Endodermal cell (in vitro differentiated cells): ENCODE measurements around the gene C4orf46. TPM values are rescaled to one million over a fixed set of nuclear protein-coding genes. Genes with fewer than 3 reads are reported as not detected.
"Not testable (repeated sequence)": the region's sequence is repeated elsewhere in the genome, so short reads cannot be mapped to it uniquely, and the experiment has no call there.

ENCODE experiments used
- DNase-seq: peaks from one replicate; pipeline ENCODE4 v3.0.0-alpha.2; 2017
- H3K27ac ChIP-seq: 2 replicates; pipeline ENCODE4 v1.5.1; 2013; ENCODE audit warnings: mild to moderate bottlenecking, low read depth, low read length, moderate library complexity
- H3K27me3 ChIP-seq: 2 replicates; pipeline ENCODE4 v1.6.1; 2013; ENCODE audit warnings: mild to moderate bottlenecking, low read length, moderate library complexity; ENCODE audit not compliant: insufficient read depth, control insufficient read depth, poor library complexity, severe bottlenecking
- H3K36me3 ChIP-seq: 2 replicates; pipeline ENCODE4 v1.7.0; 2013; ENCODE audit warnings: mild to moderate bottlenecking, low read length, moderate library complexity; ENCODE audit not compliant: control insufficient read depth, insufficient read depth
- H3K4me1 ChIP-seq: one replicate; pipeline ENCODE4 v1.7.0; 2013; ENCODE audit warnings: low read length; ENCODE audit not compliant: control insufficient read depth, insufficient read depth
- H3K4me3 ChIP-seq: 2 replicates; pipeline ENCODE4 v1.5.1; 2013; ENCODE audit warnings: mild to moderate bottlenecking, low read length, moderate library complexity
- H3K9ac ChIP-seq: 2 replicates; pipeline ENCODE4 v1.6.1; 2013; ENCODE audit warnings: mild to moderate bottlenecking, low read length, moderate library complexity; ENCODE audit not compliant: poor library complexity, severe bottlenecking; ENCODE audit errors: extremely low read depth
- H3K9me3 ChIP-seq: 2 replicates; pipeline ENCODE4 v1.6.1; 2013; ENCODE audit warnings: mild to moderate bottlenecking, low read length, moderate library complexity; ENCODE audit not compliant: control insufficient read depth
- H3K27ac Mint-ChIP-seq: 2 replicates; pipeline ENCODE4 v1.8.0; 2020; ENCODE audit warnings: mixed read lengths
- H3K27me3 Mint-ChIP-seq: 2 replicates; pipeline ENCODE4 v1.8.0; 2021; ENCODE audit warnings: mild to moderate bottlenecking, mixed read lengths; ENCODE audit not compliant: insufficient read depth
- H3K36me3 Mint-ChIP-seq: 2 replicates; pipeline ENCODE4 v1.8.0; 2020; ENCODE audit warnings: low read depth, mixed read lengths
- H3K4me1 Mint-ChIP-seq: 2 replicates; pipeline ENCODE4 v1.8.0; 2020; ENCODE audit warnings: mixed read lengths
- H3K4me3 Mint-ChIP-seq: 2 replicates; pipeline ENCODE4 v1.8.0; 2020; ENCODE audit warnings: mild to moderate bottlenecking, moderate library complexity, mixed read lengths
- H3K9me3 Mint-ChIP-seq: 2 replicates; pipeline ENCODE4 v1.8.0; 2020; ENCODE audit warnings: mild to moderate bottlenecking, mixed read lengths
- CTCF ChIP-seq: fragments of 200-600 bp; sonication (generic); conservative IDR thresholded peaks from 2 replicates; pipeline ENCODE4 v1.5.0; 2021; ENCODE audit warnings: antibody characterized with exemption, mild to moderate bottlenecking
- WGBS, 2 experiments: methylation state at CpG; one replicate each; pipeline versions ENCODE4 v1.1.5 to v1.1.7; 2013; ENCODE audit warnings: missing lambda C conversion rate in 2 of 2, mixed read lengths in 1 of 2; ENCODE audit not compliant: insufficient coverage in 1 of 2, insufficient read length in 1 of 2; 5-methylcytosine and 5-hydroxymethylcytosine counted together
- long read RNA-seq, 4 experiments: library from polyadenylated mRNA in 2 of 4; library from RNA in 1 of 4; library from capped mRNA in 1 of 4; stranded (forward) in 3 of 4; unstranded in 1 of 4; transcript quantifications; one replicate each; pipeline ENCODE4 v2.0.0, GENCODE V29; 2020 to 2021; ENCODE audit warnings: inconsistent platforms in 1 of 4
- polyA plus RNA-seq, 2 experiments: library from polyadenylated mRNA; stranded (reverse); fragments of 50-300 nt; gene quantifications; one replicate each; pipeline ENCODE4 v1.2.3, GENCODE V29; 2013
- total RNA-seq, 2 donors: library from RNA; stranded (reverse); fragmentation: NEBNext Ultra II Directional in 1 of 2; extraction: Animal tissue kit (Norgen Biotek cat#: 25700) in 1 of 2; gene quantifications; 2 replicates in 1 of 2; 3 replicates in 1 of 2; pipeline ENCODE4 v1.2.1, GENCODE V29; 2021

Gene C4orf46
- total RNA-seq = 10 to 100 TPM; 18.1 to 22.0 TPM
- 30.1 TPM for polyA plus RNA-seq (2013, experiment 1 of 2)
- polyA plus RNA-seq (2013, experiment 2 of 2) = 29.1 TPM
- long read RNA-seq, experiment 1, transcript C4orf46-201 (2 exons, 3,521 nt) = major isoform, 5 of 11 reads
- long read RNA-seq, experiment 1, partial matches to known transcripts = 0 of 11 reads
- long read RNA-seq, experiment 1, other reads (novel, unspliced or antisense) = 6 of 11 reads
- long read RNA-seq, experiment 2, transcript C4orf46-203 (2 exons, 1,103 nt) = minor isoform, 5 of 130 reads
- long read RNA-seq, experiment 2, transcript C4orf46-201 (2 exons, 3,521 nt) = major isoform, 107 of 130 reads
- long read RNA-seq, experiment 2, partial matches to known transcripts = 0 of 130 reads
- long read RNA-seq, experiment 2, other reads (novel, unspliced or antisense) = 18 of 130 reads
- long read RNA-seq, experiment 3, transcript C4orf46-203 (2 exons, 1,103 nt) = minor isoform, 10 of 184 reads
- long read RNA-seq, experiment 3, transcript C4orf46-201 (2 exons, 3,521 nt) = major isoform, 164 of 184 reads
- long read RNA-seq, experiment 3, partial matches to known transcripts = 0 of 184 reads
- long read RNA-seq, experiment 3, other reads (novel, unspliced or antisense) = 10 of 184 reads
- long read RNA-seq, experiment 4, transcript C4orf46-201 (2 exons, 3,521 nt) = major isoform, 46 of 63 reads
- long read RNA-seq, experiment 4, transcript C4orf46-203 (2 exons, 1,103 nt) = minor isoform, 5 of 63 reads
- long read RNA-seq, experiment 4, partial matches to known transcripts = 0 of 63 reads
- long read RNA-seq, experiment 4, other reads (novel, unspliced or antisense) = 11 of 63 reads

DNA sequence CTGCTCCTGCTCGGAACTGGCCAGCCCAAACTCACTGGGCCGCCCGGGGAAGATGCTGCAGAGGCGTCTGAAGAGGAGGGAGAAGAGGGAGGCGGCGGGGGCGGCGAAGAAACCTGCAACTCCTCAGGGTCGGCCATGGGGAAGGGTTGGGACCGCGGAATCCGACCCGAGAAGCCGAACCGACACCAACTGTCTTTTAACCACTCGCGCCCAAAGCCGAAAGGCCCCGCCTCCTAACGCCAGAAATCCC, at the start of gene C4orf46:
C4orf46 (minus strand) TSS at position 223 of the 250 bp plus-strand sequence; CDS start at position 137, 86 bp downstream.
- DNase-seq = no peak
- Mint-ChIP-seq H3K27ac (peak within 1 kb of the TSS; percentile 96), H3K4me1 (peaks cover 12% of the 10 kb centered on the region), H3K4me3 (peak within 1 kb of the TSS; percentile 82), H3K36me3 (peaks cover 2% of the 10 kb centered on the region), H3K27me3 (no peaks in the 10 kb centered on the region), H3K9me3 (no peaks in the 10 kb centered on the region)
- H3K4me1 ChIP-seq = no peaks in the 10 kb centered on the region
- H3K9ac ChIP-seq = peak within 1 kb of the TSS; percentile 76
- H3K27ac ChIP-seq = peak within 1 kb of the TSS; percentile 95
- 0% methylated on average over 3 to 20 of the region's 20 CpGs for WGBS, 2 experiments
- peak within 1 kb of the TSS; percentile 93 for H3K4me3 ChIP-seq
- no peaks in the 10 kb centered on the region for H3K9me3 ChIP-seq
- peaks cover 18% of the 10 kb centered on the region for H3K36me3 ChIP-seq
- TF ChIP-seq CTCF = no peak
- H3K27me3 ChIP-seq = no peaks in the 10 kb centered on the region

GRCh38 chr4:158715802-158716201, 44.1 kb upstream of the C4orf46 start:
- WGBS, 2 experiments = 89% methylated on average over 2 of the region's 3 CpGs; no CpG with 5 or more reads in 1 of the 2 experiments
- H3K27ac Mint-ChIP-seq = no peak overlapping the region
- H3K9me3 Mint-ChIP-seq = no peaks in the 10 kb centered on the region
- Histone ChIP-seq H3K4me3 (no peak overlapping the region), H3K4me1 (no peaks in the 10 kb centered on the region), H3K27ac (no peak overlapping the region), H3K9ac (no peak overlapping the region), H3K9me3 (no peaks in the 10 kb centered on the region), H3K27me3 (no peaks in the 10 kb centered on the region), H3K36me3 (peaks cover 81% of the 10 kb centered on the region)
- H3K36me3 Mint-ChIP-seq = peaks cover 80% of the 10 kb centered on the region
- no peak overlapping the region for H3K4me3 Mint-ChIP-seq
- no peaks in the 10 kb centered on the region for H3K4me1 Mint-ChIP-seq
- no peak for TF ChIP-seq CTCF
- DNase-seq = no peak
- no peaks in the 10 kb centered on the region for H3K27me3 Mint-ChIP-seq

DNA sequence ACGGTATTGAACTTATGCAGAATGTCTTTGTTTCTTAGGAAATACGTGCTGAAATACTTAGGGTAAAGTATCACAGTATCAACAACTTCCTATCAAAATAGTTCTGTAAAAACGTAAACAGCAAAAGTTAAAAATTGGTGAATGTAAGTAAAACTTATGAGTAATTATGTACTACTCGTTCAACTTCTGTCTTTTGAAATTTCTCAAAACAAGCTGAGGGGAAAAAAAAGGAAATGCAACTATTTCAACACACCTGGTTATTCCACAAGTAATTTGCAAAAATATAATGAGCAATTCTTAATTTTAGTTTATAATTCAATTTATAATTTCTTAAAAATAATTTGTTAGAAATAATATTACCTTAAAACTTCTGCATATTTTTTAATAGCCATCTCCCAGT, 43.2 kb upstream of the C4orf46 start:
- no peak overlapping the region for H3K27ac ChIP-seq
- DNase-seq = no peak
- Mint-ChIP-seq H3K27me3 (no peaks in the 10 kb centered on the region), H3K9me3 (no peaks in the 10 kb centered on the region), H3K36me3 (peaks cover 83% of the 10 kb centered on the region), H3K27ac (no peak overlapping the region), H3K4me3 (no peak overlapping the region), H3K4me1 (no peaks in the 10 kb centered on the region)
- peaks cover 84% of the 10 kb centered on the region for H3K36me3 ChIP-seq
- no peaks in the 10 kb centered on the region for H3K4me1 ChIP-seq
- no peak for TF ChIP-seq CTCF
- H3K27me3 ChIP-seq = no peaks in the 10 kb centered on the region
- H3K9me3 ChIP-seq = peaks cover 6% of the 10 kb centered on the region
- WGBS, 2 experiments = 96% methylated on average over 3 of the region's 4 CpGs; no CpG with 5 or more reads in 1 of the 2 experiments
- no peak overlapping the region for H3K9ac ChIP-seq
- H3K4me3 ChIP-seq = no peak overlapping the region

- DNase-seq, H3K9ac ChIP-seq, H3K4me3 Mint-ChIP-seq, H3K27me3 ChIP-seq, H3K27ac ChIP-seq, H3K9me3 ChIP-seq, H3K4me3 ChIP-seq, H3K27me3 Mint-ChIP-seq, H3K9me3 Mint-ChIP-seq, H3K27ac Mint-ChIP-seq, H3K4me1 ChIP-seq, H3K4me1 Mint-ChIP-seq: not testable (repeated sequence)
- peaks cover 81% of the 10 kb centered on the region for H3K36me3 Mint-ChIP-seq
- H3K36me3 ChIP-seq = peaks cover 79% of the 10 kb centered on the region
- 98 to 100% methylated on average over 1 to 4 of the region's 4 CpGs for WGBS, 2 experiments
Observed at GRCh38 chr4:158712622-158713021, 40.9 kb upstream of the C4orf46 start.
